ENCODE measurements around the gene IKZF5. TPM values are rescaled to one million over a fixed set of nuclear protein-coding genes. Genes with fewer than 3 reads are reported as not detected.

IKZF5 gene
- total and polyA plus RNA-seq, 8 donors = 6.2 to 13.1 (median 9.4) TPM

GRCh38 chr10:123043409-123043925 lies 34.9 kb upstream of the IKZF5 start:
- DNase-seq = peak in 1 of 6 donors; percentile 27
- intact Hi-C loops (cut with DNase I) = loop anchor here in 2 of 3 donors (10.0 kb wide), 1 partner anchor 511 kb away; no protein-coding TSS in a partner anchor
- H3K27ac ChIP-seq = no peak overlapping the region
- no peaks in the 10 kb centered on the region for H3K4me1 ChIP-seq
- no peaks in the 10 kb centered on the region for H3K27me3 ChIP-seq
- H3K4me3 ChIP-seq = no peak overlapping the region
- peaks cover 0 to 3% (median 0%) of the 10 kb centered on the region in 3 donors for H3K36me3 ChIP-seq
- TF ChIP-seq, protein P1, sequence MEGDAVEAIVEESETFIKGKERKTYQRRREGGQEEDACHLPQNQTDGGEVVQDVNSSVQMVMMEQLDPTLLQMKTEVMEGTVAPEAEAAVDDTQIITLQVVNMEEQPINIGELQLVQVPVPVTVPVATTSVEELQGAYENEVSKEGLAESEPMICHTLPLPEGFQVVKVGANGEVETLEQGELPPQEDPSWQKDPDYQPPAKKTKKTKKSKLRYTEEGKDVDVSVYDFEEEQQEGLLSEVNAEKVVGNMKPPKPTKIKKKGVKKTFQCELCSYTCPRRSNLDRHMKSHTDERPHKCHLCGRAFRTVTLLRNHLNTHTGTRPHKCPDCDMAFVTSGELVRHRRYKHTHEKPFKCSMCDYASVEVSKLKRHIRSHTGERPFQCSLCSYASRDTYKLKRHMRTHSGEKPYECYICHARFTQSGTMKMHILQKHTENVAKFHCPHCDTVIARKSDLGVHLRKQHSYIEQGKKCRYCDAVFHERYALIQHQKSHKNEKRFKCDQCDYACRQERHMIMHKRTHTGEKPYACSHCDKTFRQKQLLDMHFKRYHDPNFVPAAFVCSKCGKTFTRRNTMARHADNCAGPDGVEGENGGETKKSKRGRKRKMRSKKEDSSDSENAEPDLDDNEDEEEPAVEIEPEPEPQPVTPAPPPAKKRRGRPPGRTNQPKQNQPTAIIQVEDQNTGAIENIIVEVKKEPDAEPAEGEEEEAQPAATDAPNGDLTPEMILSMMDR (IDR thresholded peaks at IDR 0.05) = peak in 3 of 4 donors; percentile 15 to 51 (median 22)
- H3K9me3 ChIP-seq = no peaks in the 10 kb centered on the region
- WGBS, 2 donors = 29% methylated on average over 5 of the region's 5 CpGs
- FAIRE-seq = no peak
- ATAC-seq = peak in 3 of 4 donors; percentile 76 to 88 (median 78)

GRCh38 chr10:123042708-123043408 lies 34.3 kb upstream of the IKZF5 start:
- no peaks in the 10 kb centered on the region for H3K4me1 ChIP-seq
- 85 to 88% methylated on average over 12 of the region's 12 CpGs for WGBS, 2 donors
- H3K27ac ChIP-seq = no peak overlapping the region
- no peak overlapping the region for H3K4me3 ChIP-seq
- peaks cover 0 to 3% (median 0%) of the 10 kb centered on the region in 3 donors for H3K36me3 ChIP-seq
- DNase-seq (no peak), FAIRE-seq (no peak), ATAC-seq (no peak)
- no peaks in the 10 kb centered on the region for H3K27me3 ChIP-seq
- TF ChIP-seq, protein P1 (IDR thresholded peaks at IDR 0.05) = no peak
- H3K9me3 ChIP-seq = no peaks in the 10 kb centered on the region
- intact Hi-C loops (cut with DNase I) = loop anchor here in 2 of 3 donors (10.0 kb wide), 1 partner anchor 512 kb away; no protein-coding TSS in a partner anchor

GRCh38 chr10:123039632-123039930 lies 31.0 kb upstream of the IKZF5 start:
- no peaks in the 10 kb centered on the region for H3K9me3 ChIP-seq
- FAIRE-seq = no peak
- H3K36me3 ChIP-seq = peaks cover 0 to 3% (median 0%) of the 10 kb centered on the region in 3 donors
- no peak overlapping the region for H3K4me3 ChIP-seq
- no peak for DNase-seq
- H3K4me1 ChIP-seq = no peaks in the 10 kb centered on the region
- no peak for ATAC-seq
- TF ChIP-seq, protein P1 (IDR thresholded peaks at IDR 0.05) = no peak
- intact Hi-C loops (cut with DNase I) = no loop called here
- H3K27me3 ChIP-seq = no peaks in the 10 kb centered on the region
- no peak overlapping the region for H3K27ac ChIP-seq

- H3K4me1 ChIP-seq = no peaks in the 10 kb centered on the region
- H3K36me3 ChIP-seq = peaks cover 0 to 2% (median 0%) of the 10 kb centered on the region in 3 donors
- no peaks in the 10 kb centered on the region for H3K27me3 ChIP-seq
- no peaks in the 10 kb centered on the region for H3K9me3 ChIP-seq
- intact Hi-C loops (cut with DNase I) = no loop called here
- TF ChIP-seq, protein P1 (IDR thresholded peaks at IDR 0.05) = no peak
- no peak overlapping the region for H3K27ac ChIP-seq
- FAIRE-seq (no peak), DNase-seq (no peak), ATAC-seq (peak in 2 of 4 donors; percentile 49 to 73)
- no peak overlapping the region for H3K4me3 ChIP-seq
- WGBS, 2 donors = 75 to 76% methylated on average over 18 of the region's 18 CpGs
Observed at GRCh38 chr10:123038782-123039631, 30.4 kb upstream of the IKZF5 start.

All from pancreas (tissue), 10 donors.